HG03066 (cell line): ENCODE data around the gene CLIP2.
"Not testable (repeated sequence)": the region's sequence is repeated elsewhere in the genome, so short reads cannot be mapped to it uniquely, and the experiment has no call there.

Experiments used
- ATAC-seq: cut with Tn5 transposase; IDR thresholded peaks from one replicate; pipeline ENCODE4 v1.9.1; 2021; ENCODE audit warnings: low read depth; ENCODE audit not compliant: unreplicated experiment

The CLIP2 gene

DNA sequence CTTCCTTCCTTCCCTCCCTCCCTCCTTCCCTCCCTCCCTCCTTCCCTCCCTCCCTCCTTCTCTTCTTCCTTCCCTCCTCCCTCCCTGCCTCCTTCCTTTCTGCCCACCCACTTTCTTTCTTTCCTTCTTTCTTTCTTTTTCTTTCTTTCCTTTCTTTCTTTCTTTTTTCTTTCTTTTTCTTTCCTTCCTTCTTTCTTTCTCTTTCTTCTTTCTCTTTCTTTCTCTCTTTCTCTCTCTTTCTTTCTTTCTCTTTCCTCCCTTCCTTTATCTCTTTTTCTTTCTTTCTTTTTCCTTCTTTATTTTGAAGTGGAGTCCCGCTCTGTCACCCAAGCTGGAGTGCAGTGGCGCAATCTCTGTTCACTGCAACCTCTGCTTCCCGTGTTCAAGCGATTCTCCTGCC lies 130.8 kb downstream of the CLIP2 start:
- ATAC-seq, result no peak

DNA sequence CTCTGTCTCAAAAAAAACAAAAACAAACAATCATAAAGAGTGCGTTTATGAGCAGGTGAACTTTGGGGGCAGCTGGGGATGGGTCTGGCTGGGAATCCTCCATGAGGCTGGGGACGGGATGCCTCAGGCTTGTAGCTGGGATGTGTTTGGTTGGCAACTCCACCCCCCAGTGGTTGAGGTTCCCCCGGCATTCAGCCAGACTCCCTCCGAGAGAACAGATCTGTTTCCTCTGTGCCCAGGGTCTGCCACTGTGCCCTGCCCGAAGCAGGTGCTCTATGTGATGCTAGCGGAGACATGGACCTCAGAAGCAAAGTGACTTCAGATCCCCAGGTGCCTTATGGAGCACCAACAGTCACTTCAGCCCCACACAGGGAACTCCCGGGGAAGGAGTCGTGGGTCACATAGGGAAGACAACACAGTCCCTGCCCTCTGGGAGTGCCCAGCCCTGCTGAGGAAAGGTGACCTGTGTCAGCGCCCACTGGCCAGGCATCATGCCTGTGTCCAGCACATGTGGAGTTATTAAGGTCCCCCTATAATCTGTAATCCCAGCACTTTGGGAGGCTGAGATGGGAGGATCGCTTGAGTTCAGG lies 135.2 kb downstream of the CLIP2 start:
- ATAC-seq, result no peak

DNA sequence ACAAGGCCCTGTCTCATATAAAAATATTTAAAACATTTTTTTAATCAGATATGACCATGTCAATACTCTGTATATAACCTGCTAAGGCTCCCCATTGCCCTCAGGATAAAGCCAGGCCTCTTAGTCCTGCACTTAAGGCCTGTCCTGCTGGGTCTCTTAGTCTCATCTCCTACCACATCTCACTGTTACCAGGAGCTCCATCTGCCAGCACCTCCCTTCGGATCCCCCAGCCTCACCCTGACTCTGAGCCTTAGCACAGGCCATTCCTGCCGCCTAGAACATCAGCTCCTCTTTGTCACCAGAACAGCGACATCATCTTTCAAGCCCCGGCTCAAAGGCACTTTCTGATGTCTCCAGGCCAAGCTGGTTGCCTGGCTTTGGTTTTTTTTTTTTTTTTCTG lies 138.8 kb downstream of the CLIP2 start:
- no peak for ATAC-seq

DNA sequence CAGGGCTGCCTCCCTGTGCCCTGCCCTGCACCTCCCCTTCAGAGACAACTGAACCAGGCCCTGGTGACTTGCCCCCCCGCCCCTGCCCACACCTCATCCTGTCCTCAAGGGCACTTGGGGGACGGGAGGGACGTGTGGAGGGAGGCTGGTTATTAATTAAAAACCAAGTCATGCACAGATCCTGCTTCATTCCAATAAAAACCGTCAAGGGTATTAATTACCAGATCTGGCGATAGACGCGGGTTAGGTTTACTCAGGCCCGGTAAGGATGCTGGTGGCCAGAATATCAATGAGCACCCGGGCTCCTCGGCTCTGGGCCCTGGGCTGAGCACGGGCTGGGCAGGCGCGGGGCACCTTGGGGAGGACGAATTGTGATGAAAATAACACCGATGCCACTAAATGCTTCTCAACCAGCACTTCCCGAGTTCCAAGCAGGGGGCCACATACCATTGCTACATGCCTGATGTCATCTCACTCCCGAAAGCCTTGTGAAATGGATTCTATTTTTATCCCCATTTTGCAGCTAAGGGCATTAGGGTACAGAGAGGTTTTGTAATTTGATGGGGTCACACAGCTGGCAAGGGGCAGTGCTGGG lies 140.0 kb downstream of the CLIP2 start:
- no peak for ATAC-seq

DNA sequence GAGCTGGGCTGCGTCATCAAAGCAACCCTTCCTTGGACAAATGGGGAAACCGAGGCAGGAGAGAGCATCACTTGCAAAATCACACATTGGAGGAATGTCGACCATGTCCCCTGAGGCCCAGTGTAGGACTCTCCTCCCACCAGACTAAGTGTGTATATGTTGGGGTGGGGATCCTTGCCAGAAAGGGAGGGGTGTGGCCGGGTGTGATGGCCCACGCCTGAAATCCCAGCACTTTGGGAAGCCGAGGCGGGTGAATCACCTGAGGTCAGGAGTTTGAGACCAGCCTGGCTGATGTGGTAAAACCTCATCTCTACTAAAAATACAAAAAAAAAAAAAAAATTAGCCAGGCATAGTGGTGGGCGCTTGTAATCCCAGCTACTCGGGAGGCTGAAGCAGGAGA lies 141.2 kb downstream of the CLIP2 start:
- not testable (repeated sequence) for ATAC-seq

DNA sequence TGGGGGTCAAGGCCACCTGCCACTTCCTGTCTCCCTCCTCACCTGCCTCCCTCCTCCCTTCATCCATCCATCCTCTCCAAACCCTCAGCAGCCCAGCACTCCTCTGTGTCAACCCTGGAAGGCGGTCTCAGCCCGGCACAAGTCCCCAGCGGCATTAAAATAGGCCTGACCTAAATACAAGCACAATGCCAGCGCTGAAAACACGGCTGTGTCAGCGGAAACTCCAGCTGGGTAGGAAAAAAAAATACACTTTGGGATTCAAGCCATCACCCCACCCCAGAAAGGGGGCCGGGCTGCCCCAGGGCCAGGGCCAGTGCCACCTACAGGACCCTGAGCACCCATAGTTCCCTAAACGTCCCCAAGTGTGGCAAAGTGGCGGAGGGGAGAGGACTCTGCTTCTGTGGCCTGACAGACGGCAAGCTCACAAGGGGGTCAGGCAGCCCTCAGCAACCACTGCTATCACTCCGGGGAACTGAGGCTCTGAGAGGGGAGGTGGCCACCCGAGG lies 141.8 kb downstream of the CLIP2 start:
- ATAC-seq, result no peak

DNA sequence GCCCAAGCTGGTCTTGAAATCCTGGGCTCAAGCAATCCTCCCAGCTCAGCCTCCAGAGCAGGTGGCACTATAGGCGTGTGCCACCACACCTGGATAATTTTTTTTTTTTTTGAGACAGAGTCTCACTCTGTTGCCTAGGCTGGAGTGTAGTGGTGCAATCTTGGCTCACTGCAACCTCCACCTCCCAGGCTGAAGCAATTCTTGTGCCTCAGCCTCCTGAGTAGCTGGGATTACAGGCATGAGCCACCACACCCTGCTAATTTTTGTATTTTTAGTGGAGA lies 148.0 kb downstream of the CLIP2 start:
- ATAC-seq, result not testable (repeated sequence)

DNA sequence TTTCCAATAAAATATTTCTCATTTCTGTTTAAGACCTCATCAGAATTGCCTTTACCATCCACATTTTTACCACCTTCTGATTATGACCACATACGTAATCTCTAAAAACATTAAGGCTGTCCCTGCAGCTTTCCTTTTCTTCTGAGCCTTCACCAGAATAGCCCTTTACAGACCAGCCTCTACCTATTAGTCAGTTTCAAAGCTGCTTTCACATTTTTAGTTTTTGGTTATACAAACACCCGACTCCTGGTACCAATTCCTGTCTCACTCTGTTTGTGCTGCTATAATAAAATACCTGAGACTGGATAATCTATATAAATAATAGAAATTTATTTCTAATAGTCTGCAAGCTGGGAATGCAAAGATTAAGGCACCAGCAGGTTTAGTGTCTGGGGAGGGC lies 149.1 kb downstream of the CLIP2 start:
- no peak for ATAC-seq

DNA sequence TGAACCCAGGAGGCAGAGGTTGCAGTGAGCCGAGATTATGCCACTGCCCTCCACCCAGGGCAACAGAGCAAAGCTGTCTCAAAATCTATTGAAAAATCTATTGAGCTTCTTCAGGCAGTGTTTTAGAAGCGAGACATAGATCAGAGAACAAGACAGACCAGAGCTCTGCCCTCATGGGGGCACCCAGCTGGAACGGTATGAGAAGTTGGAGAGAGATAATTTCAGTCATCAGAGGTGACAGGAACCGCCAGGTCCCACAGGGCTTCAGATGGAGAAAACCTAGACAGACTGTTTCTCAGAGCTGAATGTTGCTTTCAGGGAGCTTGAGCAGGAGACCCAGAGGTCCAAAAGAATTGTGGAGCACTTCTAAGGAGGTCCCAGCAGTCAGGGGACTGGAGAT lies 150.3 kb downstream of the CLIP2 start:
- no peak for ATAC-seq

DNA sequence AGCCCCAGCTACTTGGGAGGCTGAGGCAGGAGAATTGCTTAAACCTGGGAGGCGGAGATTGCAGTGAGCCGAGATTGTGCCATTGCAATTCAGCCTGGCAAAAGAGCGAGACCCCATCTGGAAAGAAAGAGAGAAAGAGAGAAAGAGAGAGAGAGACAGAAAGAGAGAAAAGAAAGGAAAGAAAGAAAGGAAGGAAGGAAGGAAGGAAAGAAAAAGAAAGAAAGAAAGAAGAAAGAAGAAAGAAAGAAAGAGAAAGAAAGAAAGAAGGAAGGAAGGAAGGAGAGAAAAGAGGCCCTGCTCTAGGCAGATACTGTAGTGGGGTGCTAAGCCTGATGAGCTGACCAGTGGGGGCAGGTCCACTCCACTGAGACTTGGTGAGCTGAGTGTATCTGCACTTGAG lies 150.9 kb downstream of the CLIP2 start:
- not testable (repeated sequence) for ATAC-seq

DNA sequence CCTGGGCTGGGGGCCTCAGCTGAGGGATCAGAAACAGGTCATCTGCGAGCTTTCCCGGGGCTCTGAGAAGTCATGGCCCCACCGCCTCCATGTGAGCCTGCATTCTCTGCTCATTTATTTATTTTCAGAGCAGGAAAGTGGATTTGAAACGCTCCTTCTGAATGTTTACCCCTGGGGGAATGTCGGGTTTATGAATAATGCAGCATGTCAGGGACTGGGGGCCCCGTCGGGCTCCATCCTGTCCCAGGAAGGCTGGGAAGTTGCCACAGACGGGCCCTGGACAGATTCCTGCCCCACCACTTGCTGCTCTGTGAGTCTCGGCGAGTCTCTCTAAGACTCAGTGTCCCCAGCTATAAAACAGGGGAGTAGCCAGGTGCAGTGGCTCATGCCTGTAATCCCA lies 152.6 kb downstream of the CLIP2 start:
- no peak for ATAC-seq

DNA sequence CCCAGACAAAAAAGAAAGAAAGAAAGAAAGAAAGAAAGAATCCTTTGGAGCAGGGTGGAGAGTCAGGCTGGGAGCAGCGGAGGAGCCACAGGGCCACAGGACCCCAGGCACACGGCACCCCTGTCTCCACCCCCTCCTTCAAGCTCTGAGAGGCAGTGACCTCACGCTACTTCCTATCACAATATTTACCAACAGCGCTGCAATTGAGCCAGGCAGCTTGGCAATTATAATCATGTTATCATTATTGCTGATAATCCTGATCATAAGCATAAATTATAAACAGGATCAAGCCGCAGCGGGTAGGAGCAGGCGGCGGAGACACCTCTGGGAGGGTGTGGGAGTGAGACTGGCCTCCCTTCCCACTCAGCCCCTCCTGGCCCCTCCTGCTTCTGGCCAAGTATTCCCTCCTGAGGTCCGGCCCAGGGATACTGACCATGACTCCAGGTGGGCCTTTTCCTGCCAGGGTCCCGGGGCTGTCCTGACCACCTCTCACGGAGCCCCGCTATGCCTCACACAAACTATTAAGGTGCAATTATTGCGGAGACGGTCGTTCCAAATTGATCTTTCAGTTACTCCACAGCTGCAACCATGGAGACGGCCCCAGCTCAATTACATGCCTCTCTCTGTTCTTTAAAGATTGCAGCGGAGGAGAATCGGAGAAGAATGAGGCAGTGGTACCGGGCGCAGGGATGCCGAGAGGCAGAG lies 154.5 kb downstream of the CLIP2 start:
- ATAC-seq, result no peak

DNA sequence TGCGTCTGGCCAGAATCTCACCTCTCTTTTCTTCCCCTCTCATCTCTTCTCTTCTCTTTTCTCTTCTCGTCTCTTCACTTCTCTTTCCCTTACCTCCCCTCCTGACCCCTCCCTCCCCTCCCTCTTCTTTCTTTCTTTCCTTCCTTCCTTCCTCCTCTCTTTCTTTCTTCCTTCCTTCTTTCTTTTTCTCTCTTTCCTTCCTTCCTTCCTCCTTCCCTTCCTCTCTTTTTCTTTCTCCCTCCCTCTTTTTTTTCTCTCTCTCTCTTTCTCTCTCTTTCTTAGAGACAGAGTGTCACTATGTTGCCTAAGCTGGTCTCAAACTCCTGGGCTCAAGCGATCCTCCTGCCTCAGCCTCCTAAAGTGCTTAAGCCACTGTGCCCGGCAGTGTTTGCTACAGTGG lies 159.9 kb downstream of the CLIP2 start:
- ATAC-seq, result no peak

DNA sequence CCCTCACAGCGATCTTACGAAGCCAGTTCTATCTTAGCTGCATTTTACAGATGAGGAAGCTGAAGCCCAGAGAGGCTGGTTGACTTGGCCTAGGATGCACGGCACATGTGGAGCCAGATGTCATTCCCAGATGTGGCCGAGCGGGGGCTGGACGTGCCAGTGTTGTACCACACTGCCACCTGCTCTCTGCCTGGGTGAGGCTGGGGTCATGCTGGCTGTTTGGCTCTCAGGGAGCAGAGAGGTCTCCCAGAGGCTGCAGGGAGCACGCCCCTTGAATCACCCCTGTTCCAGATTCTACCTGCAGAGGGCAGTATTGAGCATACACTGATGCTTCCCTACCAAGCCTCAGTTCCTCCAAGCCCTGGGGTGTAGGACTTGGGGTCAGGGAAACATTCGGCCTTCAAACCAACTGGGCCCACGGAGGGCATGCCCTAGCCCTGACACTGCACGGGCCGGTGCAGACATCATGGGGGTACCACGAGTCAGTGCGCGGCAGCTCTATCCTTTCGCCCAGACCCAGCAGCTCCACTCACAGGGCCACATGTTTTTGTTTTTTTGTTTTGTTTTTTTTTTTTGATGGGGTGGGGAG lies 160.7 kb downstream of the CLIP2 start:
- no peak for ATAC-seq

DNA sequence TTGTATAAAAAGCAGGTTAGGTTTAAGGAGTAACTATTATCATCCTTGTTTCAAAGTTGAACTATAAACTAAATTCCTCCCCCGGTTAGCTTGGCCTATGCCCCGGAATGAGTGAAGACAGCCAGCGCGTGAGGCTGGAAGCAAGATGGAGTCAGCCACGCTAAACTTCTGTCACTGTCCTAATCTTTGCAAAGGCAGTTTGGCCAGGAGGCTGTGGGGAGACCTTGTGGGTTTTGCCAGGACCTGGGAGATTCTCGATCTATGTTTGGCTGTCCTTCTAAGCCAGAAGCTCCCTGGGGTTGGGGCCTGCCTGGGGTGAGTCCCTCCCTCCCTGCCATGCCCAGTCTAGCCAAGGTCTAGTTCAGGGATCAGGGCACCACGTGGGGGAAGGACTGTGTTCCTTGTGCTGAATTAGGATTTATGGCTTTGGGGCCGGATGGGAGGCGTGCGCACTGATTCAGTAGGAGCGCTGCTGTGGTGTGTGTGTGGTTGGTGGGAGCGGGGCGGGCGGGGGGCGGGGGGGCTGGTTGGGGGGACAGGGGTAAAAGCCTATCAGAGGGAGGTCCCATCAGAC lies 163.6 kb downstream of the CLIP2 start:
- no peak for ATAC-seq

DNA sequence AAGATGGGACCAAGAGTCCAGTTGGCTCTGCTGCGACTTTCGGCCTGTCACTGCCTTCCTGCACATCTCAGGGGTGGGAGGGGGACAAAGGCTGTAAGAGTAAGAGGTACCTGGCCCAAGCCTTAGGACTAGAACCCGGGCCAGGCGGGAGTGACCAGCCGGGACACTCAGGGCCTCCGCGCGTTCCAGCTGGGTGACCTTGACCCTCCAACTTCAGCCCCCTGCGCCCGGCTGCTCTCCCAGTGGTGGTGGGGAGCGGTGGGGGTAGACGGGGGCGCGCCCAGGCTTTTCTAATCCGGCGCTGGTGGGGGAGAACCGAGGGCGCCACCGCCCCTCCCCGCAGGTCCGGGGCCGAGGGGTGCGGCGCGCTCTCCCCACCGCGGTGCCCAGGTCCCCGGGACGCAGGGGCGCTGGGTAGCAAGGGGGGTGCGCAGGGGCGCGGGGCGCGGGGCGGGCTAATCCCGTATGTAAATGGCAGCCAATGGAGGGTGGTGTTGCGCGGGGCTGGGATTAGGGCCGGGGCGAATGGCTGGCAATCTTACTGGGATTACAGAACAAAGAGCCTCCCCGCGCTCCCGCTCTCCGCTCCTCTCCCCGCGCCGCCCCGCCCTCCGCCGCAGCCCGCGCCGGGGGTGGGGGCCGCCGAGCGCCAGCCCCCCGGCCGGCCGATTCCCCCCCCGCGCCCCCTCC lies 164.3 kb downstream of the CLIP2 start, which contains the start of gene GTF2IRD1:
TSS of gene GTF2IRD1 (plus strand) at position 585 of the 690 bp plus-strand sequence. CDS start 54,175 bp downstream, outside the sequence.
- no peak for ATAC-seq

DNA sequence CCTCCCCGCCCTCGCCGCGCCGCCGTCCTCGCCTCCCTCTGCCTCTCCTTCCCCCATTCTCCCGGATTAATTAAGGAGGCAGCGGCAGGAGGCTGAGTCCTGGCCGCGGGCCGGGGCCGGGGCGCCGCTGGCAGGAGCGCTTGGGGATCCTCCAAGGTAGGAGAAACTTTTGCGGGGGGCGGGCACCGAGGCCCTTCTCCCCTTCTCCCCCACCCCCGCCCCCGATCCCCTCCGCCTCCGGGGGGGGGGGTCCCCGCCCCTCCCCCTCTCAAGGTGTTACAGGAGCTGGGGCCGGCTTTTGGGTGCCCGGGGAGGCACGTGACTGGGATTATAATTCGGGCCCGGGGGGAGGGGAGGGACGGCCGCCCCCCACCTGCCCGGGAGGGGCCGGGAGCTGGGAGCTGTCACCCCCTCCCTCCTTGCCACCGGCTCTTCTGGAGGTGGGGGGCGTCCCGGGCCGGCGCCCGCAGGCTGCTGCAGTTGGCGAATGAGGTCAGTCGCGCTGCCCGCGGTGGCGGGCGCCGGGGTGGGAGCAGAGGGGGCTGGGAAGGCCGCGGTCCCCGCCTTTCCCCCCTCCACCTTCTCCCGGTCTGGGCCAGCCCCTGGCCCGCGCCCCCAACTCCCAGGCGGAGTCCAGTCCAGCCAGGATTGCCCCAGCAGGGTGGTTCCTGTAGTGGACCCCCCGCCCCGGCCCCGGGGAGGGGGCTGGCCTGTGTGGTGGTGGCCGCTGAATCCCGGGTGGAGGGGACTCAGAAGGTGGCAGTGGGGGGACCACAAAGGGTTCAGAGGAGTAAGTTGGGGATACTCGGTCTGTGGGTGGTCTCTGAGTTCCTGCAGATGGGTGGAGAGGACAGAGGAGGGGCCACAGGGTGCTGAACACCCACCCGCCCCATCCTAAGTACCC lies 165.1 kb downstream of the CLIP2 start:
- ATAC-seq, result no peak

DNA sequence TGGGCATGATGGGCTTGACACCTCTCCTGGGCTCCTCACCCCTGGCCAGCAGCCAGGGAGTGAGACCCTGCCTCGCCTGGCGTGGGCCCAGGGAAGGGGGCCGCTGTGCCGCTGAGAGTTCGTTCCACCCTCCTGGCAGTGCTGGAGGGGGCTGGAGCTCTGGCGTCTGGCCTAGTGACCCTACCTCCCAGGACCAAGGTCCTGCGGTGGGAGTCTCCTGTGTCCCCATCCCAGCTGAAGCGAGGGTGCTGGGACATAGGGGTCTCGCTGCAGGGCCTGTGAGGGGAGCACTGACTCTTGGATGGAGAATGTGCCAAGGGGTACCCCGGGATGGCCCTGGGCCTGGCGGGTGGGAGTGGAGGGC lies 165.7 kb downstream of the CLIP2 start:
- ATAC-seq, result no peak

DNA sequence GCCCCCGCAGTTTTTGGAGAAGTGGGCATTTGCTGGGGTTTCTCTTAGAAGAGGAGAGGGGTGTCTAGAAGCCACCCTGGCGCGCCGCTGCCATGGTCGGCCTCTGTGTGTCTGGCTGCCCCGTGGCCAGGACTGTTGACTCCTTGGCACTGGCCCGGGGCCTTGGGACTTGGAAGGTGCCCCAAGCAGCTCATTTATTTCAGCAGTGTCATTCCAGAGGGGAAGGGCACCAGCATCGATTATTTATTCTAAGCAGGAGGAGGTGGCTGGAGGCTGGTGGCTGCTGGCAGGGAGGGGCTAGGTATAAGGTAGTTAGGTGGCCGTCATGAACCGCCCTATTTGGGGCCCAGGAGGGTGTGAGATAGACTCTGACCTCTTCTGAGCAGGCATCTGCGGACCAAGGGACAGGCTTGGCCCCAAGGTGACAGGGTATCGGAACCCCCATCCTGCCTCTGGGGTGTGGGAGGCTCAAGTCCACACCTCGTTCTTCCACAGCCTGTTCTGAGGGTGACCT lies 166.1 kb downstream of the CLIP2 start:
- ATAC-seq, result no peak
